GM11168 (cell line): Measurements from ENCODE around the gene UBALD1.

Experiments
- in situ Hi-C: fragments of 300-500 bp; cut with MboI; formaldehyde crosslinking; loops from one replicate; pipeline ENCODE4 v1.12.0; 2022; ENCODE audit warnings: low sequenced_read_pairs; ENCODE audit not compliant: unreplicated experiment

Gene UBALD1

DNA sequence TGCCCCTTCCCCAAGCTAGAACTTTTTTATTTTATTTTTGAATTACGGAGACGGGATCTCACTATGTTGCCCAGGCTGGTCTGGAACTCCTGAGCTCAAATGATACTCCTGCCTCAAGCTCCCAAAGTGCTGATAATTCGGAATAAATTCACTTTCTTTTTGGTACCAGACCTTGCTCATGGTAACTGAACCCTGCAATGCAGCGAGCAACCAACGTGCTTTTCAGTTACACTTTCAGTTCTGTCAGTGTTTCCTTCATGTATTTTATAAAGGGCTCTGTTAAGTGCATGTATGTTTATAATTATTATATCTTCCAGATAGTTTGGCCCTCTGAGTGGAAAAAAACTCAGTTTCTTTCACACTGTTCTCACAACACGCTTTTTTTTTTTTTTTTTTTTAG, 44.6 kb downstream of the UBALD1 start:
- in situ Hi-C loops = no loop called here

- in situ Hi-C loops = no loop called here
Measured at GRCh38 chr16:4566144-4566543, 48.5 kb downstream of the UBALD1 start.

- in situ Hi-C loops = no loop called here
Measured at GRCh38 chr16:4564661-4565267, 49.9 kb downstream of the UBALD1 start.

DNA sequence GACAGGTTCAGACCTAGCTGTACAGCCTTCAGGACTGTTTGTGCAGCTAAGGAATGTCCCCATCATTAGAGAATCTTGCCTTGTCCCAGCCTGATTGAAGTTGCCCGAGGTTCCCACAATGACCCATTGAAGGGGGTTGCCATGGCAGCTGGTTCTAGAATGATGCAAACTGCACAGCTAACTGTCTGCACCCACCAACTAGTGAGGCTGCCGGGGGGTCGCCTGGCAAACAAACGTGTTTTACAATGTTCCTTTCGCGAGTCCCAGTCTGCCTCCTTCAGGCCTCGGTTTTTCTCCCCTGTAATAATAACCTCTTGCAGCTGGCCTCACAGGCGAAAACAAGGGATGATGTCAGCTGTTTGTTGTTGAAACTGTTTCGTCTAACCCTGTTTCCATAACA, 53.1 kb downstream of the UBALD1 start:
- in situ Hi-C loops = no loop called here
